Head of caudate nucleus (tissue), 42 donors: ENCODE data around the gene TNFRSF18.

Source experiments
- DNase-seq, 42 donors: peaks; one replicate each; pipeline versions ENCODE4 v3.0.0 to v3.0.0-alpha.2; 2020 to 2021; ENCODE audit warnings: mixed read lengths in 7 of 42
- intact Hi-C: fragments of 100-400 bp; cut with DNase I; formaldehyde crosslinking; loops from one replicate; pipeline ENCODE4 v1.15.0; 2022

Gene TNFRSF18

DNA sequence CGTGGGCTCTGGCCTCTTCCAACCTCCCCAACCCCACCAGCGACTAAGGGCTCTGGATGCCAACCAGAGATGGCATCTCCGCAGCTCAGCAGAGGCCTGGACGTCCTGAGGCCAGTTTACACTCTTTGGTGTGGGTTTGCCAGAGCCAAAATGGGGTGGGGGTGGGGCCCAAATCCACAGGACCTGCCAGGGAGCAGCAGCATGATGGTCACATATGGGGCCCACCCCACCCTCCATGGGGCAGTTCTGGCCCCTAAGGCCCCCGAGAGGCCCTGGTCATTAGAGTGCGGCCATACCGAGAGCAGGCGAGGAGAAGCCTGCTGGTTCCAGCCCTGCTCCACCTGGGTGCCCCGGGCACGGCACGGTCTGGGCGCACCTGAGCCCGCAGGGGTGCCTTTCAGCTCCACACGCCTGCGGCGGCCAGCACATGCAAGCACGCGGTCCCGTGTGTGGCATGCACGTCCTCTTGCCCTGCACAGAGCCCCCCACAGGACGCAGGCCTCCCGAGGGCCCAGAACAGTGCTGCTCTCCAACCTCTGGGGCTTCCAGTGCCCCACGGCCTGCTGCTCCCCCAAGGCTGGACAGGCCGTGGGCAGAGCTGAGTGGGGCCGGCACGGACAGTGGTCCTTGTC, 35.3 kb upstream of the TNFRSF18 start:
- DNase-seq: no peak
- intact Hi-C loops: no loop called here

GRCh38 chr1:1240822-1241587, 34.6 kb upstream of the TNFRSF18 start:
- intact Hi-C loops: no loop called here

DNA sequence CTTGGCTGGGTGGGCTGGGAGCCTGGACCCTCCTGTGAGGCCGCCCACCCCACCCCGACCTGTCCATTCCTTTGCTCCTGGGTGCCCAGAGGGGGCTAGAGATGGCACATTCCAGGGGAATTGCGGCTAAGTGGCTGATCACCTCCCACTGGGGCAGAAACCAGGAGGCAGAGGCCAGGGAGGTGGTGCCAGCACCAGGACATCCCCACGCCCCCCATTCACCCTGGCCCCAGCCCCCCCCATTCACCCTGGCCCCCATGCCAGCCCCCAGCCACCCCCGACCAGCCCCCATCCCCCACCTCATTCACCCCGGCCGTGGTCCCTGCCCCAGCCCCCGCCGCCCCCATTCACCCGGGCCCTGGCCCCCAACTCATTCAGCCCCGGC, 33.9 kb upstream of the TNFRSF18 start:
- intact Hi-C loops: no loop called here
- no peak for DNase-seq

More at GRCh38 chr1:1240822-1241587, 34.6 kb upstream of the TNFRSF18 start:
- DNase-seq: no peak

DNA sequence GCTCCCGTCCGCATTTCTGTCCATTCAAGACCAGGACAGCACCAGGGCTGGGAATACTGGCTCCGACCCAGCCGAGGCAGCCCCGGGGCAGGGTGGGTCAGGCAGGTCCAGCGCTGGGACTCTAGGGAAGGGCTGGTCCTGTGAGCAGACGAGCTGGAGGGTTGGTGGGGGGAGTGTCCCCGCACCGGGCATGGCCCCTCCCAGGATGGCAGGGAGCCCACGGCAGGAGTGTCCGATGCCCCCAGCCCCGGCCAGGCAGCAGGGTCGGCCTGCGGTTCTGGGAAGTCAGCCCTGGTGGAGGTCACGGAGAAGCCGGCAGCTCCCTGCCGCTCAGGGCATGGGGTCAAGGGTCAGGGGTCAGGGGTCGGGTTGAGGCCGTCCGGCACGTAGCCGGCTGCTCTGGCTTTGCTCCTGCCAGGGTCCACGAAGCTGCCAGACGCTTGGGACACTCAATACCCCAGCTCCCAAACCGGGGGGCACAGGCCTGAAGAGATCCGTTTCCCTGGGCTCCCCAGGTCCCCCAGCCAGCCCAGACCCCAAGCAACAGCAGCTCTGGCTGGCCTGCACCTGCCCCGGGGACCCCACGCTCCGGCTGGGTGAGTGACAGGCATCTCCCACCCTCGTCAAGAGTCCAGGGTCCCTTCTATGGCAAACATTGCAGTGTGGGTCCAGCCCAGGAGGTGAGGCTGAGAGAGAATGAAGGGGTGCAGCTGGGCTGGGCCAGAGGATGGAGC, 33.4 kb upstream of the TNFRSF18 start:
- intact Hi-C loops: no loop called here
- no peak for DNase-seq

- DNase-seq: no peak
- intact Hi-C loops: no loop called here
Observed at GRCh38 chr1:1239227-1239613, 32.8 kb upstream of the TNFRSF18 start.

GRCh38 chr1:1238702-1239178, 32.3 kb upstream of the TNFRSF18 start:
- DNase-seq: no peak
- intact Hi-C loops: no loop called here

DNA sequence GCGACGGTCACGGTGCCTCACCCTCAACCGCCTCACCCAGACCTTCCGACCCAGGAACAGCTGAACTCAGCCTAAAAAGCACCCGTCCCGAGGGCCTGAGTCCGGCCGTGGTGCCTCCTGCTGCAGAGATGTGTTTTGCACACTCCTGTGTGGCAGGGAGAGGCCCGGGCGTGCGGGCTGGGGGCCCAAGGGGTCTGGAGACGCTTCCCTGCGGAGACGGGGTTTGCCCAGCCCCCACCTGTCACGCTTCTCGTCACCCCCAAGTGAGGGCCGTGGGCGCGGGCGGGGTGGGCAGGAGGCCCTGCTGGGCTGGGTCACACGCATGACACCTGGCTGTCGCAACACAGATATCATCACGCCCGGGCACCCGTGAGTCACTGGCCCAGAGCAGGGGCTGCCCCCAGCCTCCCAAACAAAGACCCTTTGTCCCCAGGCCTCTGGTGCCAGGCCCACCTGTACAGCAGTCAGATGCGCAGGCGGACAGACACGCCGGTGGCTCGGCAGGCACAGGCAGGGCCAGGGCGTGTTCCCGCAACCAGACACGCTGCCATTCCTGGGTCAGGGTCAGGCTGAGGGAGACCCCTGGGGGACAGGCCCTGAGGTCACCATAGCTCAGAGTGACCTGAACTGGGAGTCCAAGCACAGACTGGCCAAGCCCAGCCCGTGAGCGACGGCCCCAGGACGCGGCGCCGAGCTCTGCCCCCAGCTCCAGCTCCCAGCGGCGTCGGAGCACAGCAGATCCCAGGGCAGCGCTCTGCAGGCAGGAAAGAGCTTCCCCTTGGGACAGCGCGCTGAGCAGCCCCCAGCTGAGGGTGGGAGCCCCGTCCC, 31.7 kb upstream of the TNFRSF18 start:
- DNase-seq: no peak

DNA sequence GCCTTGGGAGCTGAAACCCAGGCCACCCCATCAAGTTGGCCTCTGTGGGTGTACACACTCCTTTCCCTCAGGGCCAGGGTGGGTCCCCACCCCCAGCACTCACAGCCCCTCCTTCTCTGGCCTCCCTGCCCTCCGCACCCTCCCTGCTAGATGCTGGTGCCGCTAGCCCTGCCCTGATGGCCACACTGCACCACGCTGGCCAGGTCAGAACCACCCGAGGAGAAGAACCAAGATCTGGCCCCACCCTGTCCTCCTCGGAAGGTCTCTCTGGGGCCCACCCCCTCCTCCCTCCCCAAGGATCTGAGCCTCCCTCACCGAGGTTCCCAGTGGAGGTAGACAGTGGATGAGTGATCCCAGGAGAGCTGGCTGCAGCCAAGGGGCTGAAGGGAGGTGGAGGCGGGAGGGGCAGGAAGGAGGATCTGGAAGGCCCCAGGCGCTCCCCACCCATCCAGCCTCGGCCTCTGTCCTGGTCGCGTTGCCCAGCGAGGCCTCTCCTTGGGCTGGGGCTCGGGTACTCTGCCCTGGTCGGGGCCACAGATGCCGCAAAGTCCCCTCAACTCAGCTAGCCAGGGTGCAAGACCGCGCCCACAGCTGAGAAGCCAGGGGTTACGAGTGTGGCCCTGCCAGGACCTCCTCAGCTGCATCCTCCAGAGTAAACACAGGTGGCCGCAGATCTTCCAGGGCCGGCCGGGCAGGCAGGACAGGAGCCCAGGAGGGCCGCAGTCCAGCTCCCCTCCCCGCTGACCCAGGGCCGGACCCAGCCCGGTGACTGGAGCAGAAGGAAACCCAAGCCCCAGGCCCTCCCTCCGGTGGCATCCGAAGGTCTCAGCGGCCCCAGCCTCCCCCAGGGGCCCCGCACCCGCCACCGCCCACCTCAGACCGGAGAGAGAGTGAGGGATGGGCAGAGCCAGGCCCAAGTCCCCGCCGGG, 30.8 kb upstream of the TNFRSF18 start:
- DNase-seq: no peak
- intact Hi-C loops: no loop called here

More for the DNA sequence above, 31.7 kb upstream of the TNFRSF18 start:
- intact Hi-C loops: no loop called here

DNA sequence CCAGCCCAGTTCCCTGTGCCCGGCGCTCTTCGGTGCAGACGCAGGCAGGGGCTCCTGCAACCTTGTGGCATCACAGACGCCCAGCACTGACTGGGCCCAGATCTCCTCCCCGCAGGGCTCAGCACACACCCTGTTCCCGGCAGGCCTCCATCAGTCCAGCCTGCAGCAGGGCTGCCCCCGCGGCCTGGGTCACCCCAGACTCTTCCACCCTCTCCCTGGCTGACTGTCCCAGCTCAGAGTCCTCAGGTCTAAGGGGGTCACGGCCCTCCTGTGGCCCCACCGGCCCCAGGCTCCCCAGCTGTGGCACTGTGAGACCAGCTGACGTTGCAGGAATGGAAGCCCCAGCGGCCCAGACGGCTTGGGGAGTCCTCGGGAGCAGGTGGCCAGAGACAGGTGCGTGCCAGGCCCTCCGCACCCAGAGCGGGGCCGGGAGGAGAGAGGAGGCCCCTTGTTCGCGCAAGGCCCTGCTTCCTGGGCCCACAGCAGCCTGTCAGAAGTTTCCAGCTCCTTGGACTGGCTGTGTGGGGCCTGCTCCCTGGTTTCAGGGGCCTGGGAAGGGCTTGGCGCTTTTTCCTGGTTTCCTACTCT, 29.9 kb upstream of the TNFRSF18 start:
- intact Hi-C loops: no loop called here
- no peak for DNase-seq

- intact Hi-C loops: no loop called here
Observed at GRCh38 chr1:1235016-1235744, 28.8 kb upstream of the TNFRSF18 start.

DNA sequence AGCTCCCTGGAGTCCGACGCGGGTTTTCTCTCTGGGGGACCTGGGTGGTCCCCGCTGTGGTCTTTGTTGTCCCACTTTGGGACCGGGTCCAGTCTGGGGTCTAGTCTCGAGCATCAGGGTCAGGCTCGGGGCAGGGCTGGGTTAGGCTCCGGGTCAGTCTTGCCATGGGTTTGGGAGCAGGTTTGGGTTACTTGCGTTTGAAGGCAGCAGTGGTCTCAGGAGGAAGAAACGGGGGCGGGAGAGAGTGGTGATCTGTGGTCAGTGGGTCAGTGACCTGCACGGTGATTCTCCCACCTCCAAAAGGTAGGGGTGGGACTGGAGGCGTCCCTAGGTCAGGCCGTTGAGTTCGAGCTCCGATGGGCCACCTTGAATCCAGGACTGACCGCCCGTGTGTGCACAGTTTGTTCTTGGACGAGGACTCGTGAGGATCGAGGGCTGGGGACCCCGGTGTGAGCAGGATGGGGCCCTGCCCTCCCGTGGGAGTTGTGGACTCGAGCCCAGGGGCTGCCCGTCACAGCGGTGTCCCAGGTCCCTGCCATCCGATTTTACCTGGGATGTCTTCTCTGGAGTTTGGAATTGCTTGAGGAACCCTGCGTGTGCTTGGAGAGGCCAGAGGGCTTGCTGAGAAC, 27.9 kb upstream of the TNFRSF18 start:
- no peak for DNase-seq
- intact Hi-C loops: loop anchor here (5.0 kb wide), 2 partner anchors 38 to 117 kb away; partner anchors contain the start of genes C1orf159 and UBE2J2

More at GRCh38 chr1:1235016-1235744, 28.8 kb upstream of the TNFRSF18 start:
- no peak for DNase-seq

DNA sequence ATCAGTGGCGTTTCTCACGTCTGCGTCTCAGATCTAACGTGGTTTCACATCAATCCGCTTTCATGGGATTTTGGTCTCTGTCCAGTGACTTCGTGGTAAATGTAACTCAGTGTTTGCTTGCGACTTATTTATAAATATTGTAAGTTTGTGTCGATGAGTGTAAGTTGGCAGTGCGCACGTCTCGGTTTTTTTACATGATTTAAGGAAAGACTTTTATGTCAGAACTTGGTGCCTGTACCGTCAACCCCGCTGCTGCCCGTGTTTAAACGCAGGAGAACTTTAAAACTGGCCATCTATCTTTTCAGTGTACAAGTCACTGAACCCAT, 27.1 kb upstream of the TNFRSF18 start:
- intact Hi-C loops: loop anchor here (5.0 kb wide), 2 partner anchors 39 to 116 kb away; partner anchors contain the start of genes C1orf159 and UBE2J2
- DNase-seq: no peak

DNA sequence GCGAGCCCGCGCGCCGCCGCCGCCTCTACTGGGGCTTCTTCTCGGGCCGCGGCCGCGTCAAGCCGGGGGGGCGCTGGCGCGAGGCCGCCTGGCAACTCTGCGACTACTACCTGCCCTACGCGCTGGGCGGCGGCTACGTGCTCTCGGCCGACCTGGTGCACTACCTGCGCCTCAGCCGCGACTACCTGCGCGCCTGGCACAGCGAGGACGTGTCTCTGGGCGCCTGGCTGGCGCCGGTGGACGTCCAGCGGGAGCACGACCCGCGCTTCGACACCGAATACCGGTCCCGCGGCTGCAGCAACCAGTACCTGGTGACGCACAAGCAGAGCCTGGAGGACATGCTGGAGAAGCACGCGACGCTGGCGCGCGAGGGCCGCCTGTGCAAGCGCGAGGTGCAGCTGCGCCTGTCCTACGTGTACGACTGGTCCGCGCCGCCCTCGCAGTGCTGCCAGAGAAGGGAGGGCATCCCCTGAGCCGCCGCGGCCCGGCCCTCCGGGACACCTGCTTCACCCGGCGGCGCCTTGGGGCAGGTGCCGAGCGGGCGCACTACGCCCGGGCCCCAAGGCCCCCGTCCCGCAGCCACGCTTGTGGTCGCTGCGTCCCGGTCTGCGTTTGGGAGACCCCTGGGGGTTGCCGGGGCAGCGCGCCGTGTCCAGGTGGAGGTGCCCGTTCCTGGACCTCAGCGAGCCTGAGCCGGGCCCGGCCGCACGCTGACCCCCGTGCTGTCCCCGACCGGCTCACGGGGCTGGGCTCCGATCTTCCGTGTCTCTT, 26.6 kb upstream of the TNFRSF18 start:
- peak in 1 of 42 donors; percentile 35 for DNase-seq
- intact Hi-C loops: loop anchor here (5.0 kb wide), 2 partner anchors 39 to 116 kb away; partner anchors contain the start of genes C1orf159 and UBE2J2

DNA sequence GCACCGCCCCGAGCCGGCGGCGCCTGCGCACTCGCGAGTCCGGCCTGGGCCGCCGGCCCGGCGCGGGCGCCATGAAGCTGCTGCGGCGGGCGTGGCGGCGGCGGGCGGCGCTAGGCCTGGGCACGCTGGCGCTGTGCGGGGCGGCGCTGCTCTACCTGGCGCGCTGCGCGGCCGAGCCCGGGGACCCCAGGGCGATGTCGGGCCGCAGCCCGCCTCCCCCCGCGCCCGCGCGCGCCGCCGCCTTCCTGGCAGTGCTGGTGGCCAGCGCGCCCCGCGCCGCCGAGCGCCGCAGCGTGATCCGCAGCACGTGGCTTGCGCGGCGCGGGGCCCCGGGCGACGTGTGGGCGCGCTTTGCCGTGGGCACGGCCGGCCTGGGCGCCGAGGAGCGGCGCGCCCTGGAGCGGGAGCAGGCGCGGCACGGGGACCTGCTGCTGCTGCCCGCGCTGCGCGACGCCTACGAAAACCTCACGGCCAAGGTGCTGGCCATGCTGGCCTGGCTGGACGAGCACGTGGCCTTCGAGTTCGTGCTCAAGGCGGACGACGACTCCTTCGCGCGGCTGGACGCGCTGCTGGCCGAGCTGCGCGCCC, 25.9 kb upstream of the TNFRSF18 start, which contains the start of gene B3GALT6:
B3GALT6 (plus strand) TSS at position 30 of the 588 bp plus-strand sequence; CDS start at position 72, 42 bp downstream.
- intact Hi-C loops: loop anchor here (5.0 kb wide), 2 partner anchors 40 to 115 kb away; partner anchors contain the start of genes C1orf159 and UBE2J2
- peak in 10 of 42 donors; percentile 29 to 67 (median 52) for DNase-seq
